GM18858 (cell line): ENCODE results near the gene TAX1BP3.
A peak's percentile ranks its signal among the peaks of the same experiment; 100 is the strongest.
"Not testable (repeated sequence)": the region's sequence is repeated elsewhere in the genome, so short reads cannot be mapped to it uniquely, and the experiment has no call there.

Source experiments
- ATAC-seq: cut with Tn5 transposase; IDR thresholded peaks from one replicate; pipeline ENCODE4 v1.9.1; 2021; ENCODE audit not compliant: unreplicated experiment

TAX1BP3 gene, protein sequence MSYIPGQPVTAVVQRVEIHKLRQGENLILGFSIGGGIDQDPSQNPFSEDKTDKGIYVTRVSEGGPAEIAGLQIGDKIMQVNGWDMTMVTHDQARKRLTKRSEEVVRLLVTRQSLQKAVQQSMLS

DNA sequence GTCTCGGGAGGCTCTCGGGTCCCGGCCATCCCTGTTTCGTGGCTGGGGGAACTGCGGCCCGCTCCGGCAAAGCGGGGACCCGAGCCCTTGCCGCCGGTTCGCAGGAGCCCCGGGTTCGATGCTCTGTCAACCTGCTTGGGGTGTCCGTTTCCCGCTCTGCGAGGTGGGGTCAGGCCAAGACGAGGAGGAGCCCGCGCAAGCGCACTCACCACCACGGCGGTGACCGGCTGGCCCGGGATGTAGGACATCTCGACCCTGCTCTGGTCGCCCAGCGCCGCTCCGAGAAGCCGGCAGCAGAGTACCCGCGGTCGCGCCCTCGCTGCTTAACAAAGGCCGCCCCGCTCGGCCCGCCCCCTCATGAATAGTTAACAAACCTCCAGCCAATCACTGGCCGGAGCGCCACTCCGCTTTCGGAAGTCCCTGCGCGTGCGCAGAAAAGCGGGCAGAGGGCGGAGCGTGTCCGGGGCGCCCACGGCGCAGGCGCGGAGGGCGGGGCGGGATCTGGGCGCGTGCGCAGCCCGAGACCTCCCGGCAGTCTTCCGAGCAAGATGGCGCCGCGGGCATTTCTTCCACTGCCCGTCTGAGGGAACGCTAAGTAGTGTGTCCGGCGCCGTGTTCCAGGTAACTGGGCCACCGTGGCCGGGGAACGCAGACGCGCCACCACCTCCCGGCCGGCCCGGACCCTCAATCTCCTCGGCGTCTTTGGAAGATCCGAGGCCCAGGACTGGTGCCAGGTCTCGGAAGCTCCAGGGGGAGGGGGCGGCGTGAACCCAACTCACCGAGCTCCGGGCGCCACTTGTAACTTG, at the start of gene TAX1BP3, which contains the start of gene EMC6:
Gene TAX1BP3 (minus strand): TSS at position 300 of the 806 bp plus-strand sequence. CDS start 52 bp downstream, at position 248.
Gene EMC6 (plus strand): TSS at position 534 of the 806 bp plus-strand sequence. CDS start 335 bp downstream, outside the sequence.
- ATAC-seq: peak; percentile 70

DNA sequence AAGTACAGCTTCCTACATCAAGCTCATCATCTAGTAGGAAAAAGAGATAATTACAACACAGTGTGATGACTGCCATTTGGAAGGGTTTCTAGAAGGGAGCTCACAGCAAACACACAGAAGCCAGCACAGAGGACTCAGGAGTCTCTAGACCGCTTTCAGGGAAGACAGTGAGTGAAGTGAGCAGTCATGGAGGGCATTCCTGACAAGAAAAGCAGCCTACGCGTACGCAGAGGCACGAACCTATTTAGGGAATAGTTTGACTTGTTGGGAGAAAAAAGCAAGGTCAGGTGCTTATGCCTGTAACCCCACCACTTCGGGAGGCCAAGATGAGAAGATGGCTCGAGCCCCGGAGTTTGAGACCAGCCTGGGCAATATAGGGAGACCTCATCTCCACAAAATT, 46.9 kb upstream of the TAX1BP3 start:
- no peak for ATAC-seq

DNA sequence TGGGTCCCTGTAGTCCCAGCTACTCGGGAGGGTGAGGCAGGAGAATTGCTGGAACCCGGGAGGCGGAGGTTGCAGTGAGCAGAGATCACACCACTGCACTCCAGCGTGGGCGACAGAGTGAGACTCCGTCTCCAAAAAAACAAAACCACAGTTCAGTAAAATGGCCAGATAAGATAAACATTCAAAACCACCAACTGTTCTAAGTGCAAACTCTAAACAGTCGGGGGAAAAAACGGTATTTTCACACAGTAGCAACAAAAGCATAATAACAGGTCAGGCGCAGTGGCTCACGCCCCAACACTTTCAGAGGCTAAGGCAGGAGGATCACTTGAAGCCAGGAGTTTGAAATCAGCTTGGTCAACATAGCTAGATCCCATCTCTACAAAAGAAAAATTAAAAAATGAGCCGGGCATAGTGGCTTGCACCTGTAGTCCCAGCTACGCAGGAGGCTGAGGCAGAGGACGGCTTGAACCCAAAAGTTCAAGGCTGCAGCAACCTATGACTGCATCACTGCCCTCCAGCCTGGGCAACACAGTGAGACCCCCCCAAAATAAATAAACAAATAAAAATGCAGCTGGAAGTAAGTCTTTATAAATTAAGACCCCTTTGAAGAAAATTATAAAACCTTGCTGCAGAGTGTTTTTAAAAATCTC, 44.6 kb upstream of the TAX1BP3 start:
- no peak for ATAC-seq

DNA sequence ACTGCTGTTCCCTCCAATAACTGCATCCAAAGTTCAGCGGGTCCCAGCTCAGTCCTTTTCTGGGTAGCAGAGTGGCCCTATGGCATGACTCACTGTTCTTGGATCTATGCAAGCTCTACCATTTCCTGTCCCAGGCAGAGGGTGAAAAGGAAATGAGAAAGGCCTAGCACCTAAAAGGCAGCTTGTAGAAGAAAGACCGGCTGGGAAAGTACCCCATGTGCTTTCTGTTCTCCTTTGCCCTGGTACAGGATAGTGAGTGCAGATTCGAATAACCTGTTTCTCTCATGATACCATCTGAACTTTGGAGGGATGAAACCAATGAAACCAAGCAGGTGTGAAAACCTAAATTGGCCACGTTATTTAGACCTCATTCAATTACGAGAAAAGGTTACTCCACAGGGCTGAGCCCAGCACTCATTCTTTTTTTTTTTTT, 42.6 kb upstream of the TAX1BP3 start:
- ATAC-seq: peak; percentile 86

DNA sequence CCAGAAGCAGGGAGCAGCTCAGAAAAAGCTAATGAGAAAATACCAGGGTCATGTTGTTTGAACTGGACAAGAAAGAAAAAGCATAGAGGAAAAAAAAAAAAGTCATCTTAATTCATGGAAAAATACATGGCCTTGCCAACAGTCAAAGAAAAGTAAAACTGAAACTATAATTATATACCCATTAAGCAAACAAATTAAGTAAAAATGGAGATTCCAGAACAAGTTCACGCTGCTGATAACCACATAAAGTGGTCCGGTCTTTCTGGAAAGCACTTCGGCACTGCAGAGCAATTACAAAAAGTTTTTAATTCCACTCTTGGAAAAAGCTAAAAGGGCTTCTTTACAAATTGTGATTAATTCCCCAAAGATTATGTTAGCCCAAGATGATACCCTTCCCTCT, 40.0 kb upstream of the TAX1BP3 start:
- ATAC-seq: no peak

DNA sequence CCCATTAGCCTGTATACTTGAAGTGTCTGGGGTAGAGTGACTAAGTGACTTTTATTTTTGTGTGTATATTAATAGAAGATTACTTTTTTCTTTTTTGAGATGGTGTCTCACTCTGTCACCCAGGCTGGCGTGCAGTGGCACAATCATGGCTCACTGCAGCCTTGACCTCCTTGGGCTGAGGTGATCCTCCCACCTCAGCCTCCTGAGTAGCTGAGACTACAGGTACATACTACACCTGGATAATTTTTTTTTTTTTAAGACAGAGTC, 37.3 kb upstream of the TAX1BP3 start:
- ATAC-seq: not testable (repeated sequence)

DNA sequence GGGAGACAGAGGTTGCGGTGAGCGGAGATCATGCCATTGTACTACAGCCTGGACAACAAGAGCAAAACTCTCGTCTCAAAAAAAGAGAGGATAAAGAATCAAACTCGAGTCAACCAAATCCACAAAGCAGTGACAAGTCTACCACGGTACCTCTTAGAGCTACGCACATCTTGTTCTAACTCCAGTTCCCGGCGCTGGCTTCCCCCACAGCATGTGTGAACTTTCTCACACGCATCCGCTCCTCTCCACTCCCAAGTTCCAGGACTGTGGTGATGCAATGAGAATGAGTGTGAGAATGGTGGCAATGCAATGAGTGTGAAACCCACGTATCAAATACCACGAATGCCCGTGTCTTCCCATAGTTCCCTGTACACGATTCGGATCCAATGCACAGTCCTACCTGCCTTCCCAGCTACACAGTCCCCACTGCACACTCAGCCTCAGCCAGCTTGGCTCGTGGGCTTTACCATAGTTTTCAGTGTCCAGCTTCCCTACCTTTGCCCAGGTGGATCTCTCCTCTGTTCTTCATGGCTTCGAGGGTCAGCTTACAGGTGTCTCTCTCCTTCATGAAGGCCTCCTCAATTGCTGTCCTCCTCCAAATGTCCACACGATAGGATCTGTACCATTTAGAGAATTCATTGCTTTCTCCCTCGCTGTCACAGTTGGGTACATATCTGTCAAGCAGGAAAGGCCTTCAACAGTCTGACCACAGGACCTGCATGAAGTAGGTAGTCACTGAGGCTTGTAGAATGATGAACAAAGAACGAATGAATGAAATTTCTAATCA, 36.7 kb upstream of the TAX1BP3 start:
- ATAC-seq: no peak

DNA sequence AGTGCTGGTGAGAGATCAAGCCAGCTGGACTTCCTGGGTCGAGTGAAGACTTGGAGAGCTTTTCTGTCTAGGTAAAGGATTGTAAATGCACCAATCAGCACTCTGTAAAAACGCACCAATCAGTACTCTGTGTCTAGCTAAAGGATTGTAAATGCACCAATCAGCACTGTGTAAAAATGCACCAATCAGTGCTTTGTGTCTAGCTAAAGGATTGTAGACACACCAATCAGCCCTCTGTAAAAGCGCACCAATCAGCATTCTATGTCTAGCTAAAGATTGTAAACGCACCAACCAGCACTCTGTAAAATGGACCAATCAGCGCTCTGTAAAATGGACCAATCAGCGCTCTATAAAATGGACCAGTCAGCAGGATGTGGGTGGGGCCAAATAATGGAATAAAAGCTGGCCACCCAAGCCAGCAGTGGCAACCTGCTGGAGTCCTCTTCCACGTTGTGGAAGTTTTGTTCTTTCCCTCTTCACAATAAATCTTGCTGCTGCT, 33.7 kb upstream of the TAX1BP3 start:
- not testable (repeated sequence) for ATAC-seq

DNA sequence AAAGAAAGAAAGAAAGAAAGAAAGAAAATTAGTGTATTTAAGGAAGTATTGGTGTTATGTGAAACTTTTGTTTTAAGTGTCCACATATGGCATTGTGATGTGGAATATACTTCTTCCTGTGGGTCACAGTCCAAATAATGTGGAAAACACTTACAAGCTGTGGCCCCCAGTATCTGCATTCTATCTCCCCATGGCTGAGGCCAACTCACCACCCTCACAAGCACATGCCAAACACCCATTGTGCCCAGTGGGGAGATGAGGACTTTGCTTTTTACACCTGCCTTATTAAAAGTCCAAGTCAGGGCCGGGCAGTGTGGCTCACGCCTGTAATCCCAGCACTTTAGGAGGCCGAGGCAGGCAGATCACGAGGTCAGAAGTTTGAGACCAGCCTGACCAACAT, 31.6 kb upstream of the TAX1BP3 start:
- no peak for ATAC-seq

DNA sequence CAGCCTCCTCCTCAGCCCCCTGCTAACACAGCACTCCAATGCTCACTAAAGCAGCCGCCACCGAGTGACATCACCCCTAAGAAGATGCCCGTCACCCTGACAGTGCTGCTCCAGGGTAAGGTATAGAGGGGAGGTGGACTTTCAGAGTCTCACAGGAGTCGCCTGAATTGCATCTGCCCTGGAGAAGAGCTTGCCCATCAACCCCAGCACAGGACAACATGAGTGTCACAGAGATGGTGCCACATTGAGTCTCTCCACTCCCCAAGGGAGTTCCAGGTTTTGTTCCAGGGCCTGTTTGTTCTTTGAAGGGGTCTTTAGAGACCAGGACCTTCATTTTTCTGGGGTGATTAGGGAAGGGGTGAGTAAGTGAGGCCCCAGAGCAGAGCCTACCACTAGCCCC, 29.8 kb upstream of the TAX1BP3 start:
- ATAC-seq: no peak

DNA sequence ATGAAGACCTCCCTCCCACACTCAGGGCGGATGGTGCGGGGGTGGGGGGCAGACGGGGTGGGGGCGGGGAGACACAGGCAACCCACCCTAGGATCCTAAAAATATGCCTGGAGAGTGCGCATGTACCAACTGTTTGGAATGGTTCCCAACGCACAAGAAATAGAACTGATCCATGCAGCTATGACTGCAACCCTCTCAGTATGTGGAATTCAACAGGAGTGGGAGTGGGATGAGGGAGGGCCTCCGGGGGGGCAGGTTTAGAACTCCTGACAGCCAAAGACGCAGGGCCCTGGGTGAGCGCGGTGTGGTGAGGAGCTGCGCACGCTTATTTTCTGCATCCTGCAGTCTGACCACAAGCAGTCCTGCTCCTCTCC, 28.7 kb upstream of the TAX1BP3 start:
- no peak for ATAC-seq

DNA sequence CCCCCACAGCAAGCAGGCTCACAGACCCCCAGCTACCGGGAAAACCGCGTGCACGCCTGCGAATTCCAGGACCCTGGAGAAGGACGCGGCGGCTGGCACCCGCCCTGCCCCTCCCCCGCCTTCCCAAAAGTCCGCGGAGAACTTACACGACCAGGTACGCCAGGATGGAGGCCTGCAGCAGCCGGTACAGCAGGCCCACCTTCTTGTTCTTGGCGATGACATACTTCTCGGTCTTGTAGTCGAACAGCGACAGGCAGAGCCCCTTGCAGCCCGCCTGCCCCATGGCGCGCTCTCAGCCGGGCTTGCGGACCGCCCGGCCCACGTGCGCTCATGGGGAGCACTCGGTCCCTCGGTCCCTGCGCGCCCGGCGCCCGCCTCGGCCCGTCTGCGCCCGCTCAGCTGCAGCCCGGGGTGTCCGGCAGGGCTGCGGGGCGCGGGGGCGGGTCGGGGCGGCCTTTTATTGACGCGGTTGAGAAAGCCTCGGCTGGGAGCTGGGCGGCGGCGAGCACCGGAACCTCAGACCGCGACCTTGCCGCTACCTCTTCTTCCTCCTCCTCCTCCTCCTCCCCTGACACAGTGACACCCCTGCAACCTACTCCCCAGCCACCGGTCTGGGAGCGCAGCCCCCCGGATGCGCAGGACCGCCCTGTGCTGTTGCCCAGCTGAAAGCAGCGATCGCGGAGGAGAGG, 27.5 kb upstream of the TAX1BP3 start, which contains the start of gene P2RX5:
Gene P2RX5 (minus strand): TSS at position 433 of the 689 bp plus-strand sequence. CDS start 150 bp downstream, at position 283.
- no peak for ATAC-seq

DNA sequence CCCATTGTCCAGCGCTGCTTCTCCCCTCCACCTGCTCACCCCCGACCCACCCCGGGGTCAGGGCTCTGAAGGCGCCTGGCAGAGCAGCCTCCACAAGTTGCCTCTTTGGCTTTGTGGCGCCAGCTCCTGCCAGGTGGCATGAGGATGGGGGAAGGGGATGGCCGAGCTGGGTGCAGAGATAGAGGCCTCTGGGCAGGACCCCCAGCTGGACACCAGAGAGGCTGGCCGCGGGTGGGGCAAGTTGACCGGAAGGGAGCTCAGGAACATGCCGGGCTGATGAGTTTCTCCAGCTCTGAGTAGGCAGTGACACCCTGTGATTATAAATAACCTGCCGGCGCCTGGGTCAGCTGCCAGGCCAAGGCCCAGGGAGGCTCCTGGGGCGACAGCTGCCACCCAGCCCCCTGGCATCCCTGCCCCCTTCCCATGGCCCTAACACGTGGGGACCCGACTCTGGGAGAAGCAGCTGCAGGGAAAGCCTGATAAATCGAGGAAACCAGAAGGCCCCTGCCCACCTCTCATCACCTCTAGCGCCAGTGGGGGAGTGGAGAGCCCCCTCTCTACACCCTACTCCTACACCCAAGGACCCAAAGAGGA, 26.8 kb upstream of the TAX1BP3 start:
- no peak for ATAC-seq

DNA sequence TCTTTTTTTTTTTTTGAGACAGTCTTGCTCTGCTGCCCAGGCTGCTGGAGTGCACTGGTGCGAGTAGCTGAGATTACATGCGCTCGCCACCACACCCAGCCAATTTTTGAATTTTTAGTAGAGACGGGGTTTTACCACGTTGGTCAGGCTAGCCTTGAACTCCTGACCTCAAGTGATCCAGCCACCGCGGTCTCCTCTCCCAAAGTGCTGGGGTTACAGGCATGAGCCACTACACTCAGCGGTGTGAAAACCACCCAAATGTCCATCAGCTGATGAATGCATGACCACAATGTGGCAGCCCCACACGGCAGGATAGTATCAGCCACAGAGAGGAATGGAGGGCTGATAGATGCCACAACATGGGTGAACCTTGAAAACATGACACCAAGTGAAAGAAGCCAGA, 25.5 kb upstream of the TAX1BP3 start:
- peak; percentile 43 for ATAC-seq

DNA sequence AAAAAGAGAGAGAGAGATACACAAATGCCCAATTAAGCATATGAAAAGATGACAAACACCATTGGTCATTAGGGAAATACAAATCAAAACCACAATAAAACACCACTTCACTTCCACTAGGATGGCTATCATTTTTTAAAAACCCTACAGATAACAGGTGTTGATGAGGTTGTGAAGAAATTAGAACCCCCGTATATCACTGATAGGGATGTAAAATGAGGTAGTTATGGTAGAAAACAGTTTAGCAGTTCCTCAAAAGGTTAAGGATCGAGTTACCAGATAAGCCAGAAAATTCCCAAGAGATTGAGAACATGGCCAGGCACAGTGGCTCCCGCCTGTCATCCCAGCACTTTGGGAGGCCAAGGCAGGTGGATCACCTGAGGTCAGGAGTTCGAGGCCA, 24.8 kb upstream of the TAX1BP3 start:
- no peak for ATAC-seq

DNA sequence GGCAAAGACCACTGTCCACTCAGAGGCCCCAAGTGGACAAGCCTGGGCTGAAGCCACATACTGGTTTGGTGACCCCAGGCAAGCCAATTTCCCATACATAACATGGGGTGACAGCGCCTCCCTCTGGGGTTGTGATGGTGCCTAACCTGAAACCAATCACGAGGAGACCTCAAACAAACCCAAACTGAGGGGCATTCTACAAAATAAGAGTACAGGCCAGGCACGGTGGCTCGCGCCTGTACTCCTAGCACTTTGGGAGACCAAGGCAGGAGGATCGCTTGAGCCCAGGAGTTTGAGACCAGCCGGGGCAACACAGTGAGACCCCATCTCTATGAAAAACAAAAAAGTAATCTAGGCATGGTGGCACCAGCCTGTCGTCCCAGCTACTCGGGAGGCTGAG, 24.0 kb upstream of the TAX1BP3 start:
- ATAC-seq: no peak

DNA sequence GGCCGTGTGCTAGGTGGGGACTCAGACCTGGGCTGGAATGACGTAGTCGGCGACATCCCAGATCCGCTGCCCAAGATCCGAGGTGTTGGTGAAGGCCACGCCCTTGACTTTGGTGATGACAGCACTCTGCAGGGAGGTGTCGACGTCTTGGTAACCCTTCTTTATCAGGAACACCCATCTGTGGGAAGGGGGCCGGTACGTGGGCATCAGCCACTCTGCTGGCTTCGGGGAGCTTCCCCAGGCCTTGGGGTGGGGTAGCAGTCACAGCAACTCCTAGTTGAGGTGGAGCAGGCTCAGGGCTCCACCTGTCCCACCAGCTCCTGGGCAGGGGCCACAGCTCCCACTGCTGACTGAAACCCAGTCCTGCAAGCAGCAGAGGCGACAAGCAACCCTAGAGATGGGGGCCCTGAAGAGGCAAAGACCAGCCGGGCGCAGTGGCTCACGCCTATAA, 23.3 kb upstream of the TAX1BP3 start:
- ATAC-seq: no peak

DNA sequence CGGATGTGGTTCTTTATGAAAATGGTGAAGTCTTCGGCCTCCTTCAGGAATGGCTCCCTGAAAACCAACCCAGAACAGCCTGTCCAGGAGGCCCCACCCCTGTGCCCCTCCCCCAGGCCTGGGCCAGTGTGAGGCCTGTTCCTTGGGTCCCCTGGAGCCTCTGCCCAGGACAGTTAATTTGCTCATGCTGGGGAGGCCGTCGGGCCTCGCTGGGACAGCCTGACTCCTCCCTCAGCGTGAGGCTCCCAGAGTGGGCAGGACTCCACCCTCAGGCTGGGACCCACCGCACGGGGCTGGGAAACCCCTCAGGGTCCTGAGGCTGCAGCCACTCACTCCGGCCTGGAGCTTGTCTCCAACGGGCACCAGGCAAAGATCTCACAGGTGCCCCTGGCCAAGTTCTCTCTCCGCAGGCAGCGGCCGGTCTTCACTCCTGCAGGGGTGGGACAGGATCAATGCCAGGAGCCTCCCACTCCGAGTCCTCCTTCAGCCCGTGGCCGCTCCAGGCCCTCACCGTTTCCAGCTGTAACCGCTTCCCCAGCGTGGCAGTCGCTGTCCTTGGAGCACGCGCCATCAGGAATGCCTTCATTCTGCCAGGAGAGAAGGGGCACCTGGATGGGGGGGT, 21.8 kb upstream of the TAX1BP3 start:
- no peak for ATAC-seq

DNA sequence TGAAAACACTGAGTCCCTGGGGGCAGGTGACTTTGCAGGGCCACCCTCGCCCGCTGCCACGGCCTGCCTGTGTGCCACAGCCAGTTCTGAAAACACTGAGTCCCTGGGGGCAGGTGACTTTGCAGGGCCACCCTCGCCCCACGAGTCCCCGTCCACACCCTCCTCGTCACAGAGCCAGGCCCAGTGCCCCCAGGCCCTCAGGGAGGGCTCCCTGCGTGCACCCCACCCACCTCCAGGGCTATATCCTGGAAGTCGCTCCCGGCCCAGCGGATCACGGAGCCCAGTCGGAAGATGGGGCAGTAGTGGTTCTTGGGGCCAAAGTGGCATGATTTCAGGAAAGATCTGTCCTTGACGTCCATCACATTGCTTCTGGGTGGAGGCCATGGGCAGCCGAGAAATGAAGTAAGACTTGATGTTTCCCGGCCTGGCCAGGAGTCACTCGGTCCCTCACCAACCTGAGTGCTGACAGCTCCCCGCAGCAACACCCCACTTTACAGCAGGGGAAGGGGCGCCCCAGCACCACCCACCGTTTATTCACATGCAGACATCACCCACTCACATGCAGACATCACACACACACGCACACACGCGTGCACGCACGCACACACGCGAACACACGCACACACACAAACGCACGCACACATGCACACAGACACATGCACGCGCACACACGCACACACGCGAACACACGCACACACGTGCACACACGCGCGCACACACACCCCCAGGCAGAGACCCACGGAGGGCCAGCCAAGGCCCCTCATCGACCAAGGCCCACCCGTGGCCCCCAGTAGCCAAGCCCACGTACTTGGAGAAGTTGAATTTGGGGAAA, 21.1 kb upstream of the TAX1BP3 start:
- no peak for ATAC-seq
